ENCODE results near the gene BDKRB2.

The BDKRB2 gene

GRCh38 chr14:96255501-96256366, 51.1 kb downstream of the BDKRB2 start, which contains the start of gene BDKRB1:
Gene BDKRB1, plus strand, starts transcription at chr14:96256210. Its CDS starts 7,473 bp downstream, at chr14:96263683.
- DNase-seq = no peak

GRCh38 chr14:96256407-96256806, 51.8 kb downstream of the BDKRB2 start:
- no peak for DNase-seq

- DNase-seq = no peak
These were observed 52.4 kb downstream of the BDKRB2 start for GRCh38 chr14:96257056-96257455.

- DNase-seq = no peak
These were observed 53.3 kb downstream of the BDKRB2 start for GRCh38 chr14:96257900-96258299.

- no peak for DNase-seq
These were observed 55.7 kb downstream of the BDKRB2 start for GRCh38 chr14:96260341-96260821.

- no peak for DNase-seq
These were observed 56.4 kb downstream of the BDKRB2 start for GRCh38 chr14:96261053-96261452.

GRCh38 chr14:96261772-96262655, 57.4 kb downstream of the BDKRB2 start:
- DNase-seq = no peak

GRCh38 chr14:96263347-96264199, 58.9 kb downstream of the BDKRB2 start:
- no peak for DNase-seq

GRCh38 chr14:96264200-96264553, 59.5 kb downstream of the BDKRB2 start:
- no peak for DNase-seq

- no peak for DNase-seq
These were observed 60.2 kb downstream of the BDKRB2 start for GRCh38 chr14:96264853-96265252.

- DNase-seq = no peak
These were observed 60.9 kb downstream of the BDKRB2 start for GRCh38 chr14:96265383-96266095.

GRCh38 chr14:96267336-96267735, 62.7 kb downstream of the BDKRB2 start:
- DNase-seq = no peak

GRCh38 chr14:96267916-96268315, 63.3 kb downstream of the BDKRB2 start:
- DNase-seq = no peak

GRCh38 chr14:96268431-96269358, 64.1 kb downstream of the BDKRB2 start:
- DNase-seq = peak; percentile 16 to 37 (median 33)

GRCh38 chr14:96269359-96269710, 64.7 kb downstream of the BDKRB2 start:
- no peak for DNase-seq

GRCh38 chr14:96270565-96271420, 66.2 kb downstream of the BDKRB2 start:
- no peak for DNase-seq

GRCh38 chr14:96271421-96271762, 66.8 kb downstream of the BDKRB2 start:
- no peak for DNase-seq

GRCh38 chr14:96272777-96273473, 68.3 kb downstream of the BDKRB2 start:
- no peak for DNase-seq

GRCh38 chr14:96273629-96274028, 69.0 kb downstream of the BDKRB2 start:
- DNase-seq = no peak
